K562 (cell line): ENCODE measurements around the gene BMF. TPM values are rescaled to one million over a fixed set of nuclear protein-coding genes. Genes with fewer than 3 reads are reported as not detected.

ENCODE experiments used
- CREBBP ChIP-seq: IDR thresholded peaks from one replicate; pipeline ENCODE4 v1.6.1; 2012; ENCODE audit warnings: low read depth, mild to moderate bottlenecking, control low read depth, inconsistent platforms, low read length
- GTF2A2 ChIP-seq: IDR thresholded peaks from 2 replicates; pipeline ENCODE4 v1.6.1; 2016; ENCODE audit warnings: mild to moderate bottlenecking, missing genetic modification characterization, missing compliant biosample characterization
- PHF21A ChIP-seq: fragments of 450-650 bp; IDR thresholded peaks from 2 replicates; pipeline ENCODE4 v1.6.1; 2017; ENCODE audit warnings: low read depth, borderline replicate concordance
- RBM14 ChIP-seq: fragments of 200-400 bp; formaldehyde crosslinking; IDR thresholded peaks from 2 replicates; pipeline ENCODE4 v1.6.1; 2018; ENCODE audit warnings: low read depth, mild to moderate bottlenecking, low read length, moderate library complexity, borderline replicate concordance; ENCODE audit not compliant: insufficient read depth
- RHOXF2B ChIP-seq: fragments of 250-450 bp; sonication (Bioruptor Pico); conservative IDR thresholded peaks from 2 replicates; pipeline ENCODE4 v1.5.1; 2021
- ZC3H4 ChIP-seq: sonication (generic); formaldehyde crosslinking; IDR thresholded peaks from 2 replicates; pipeline ENCODE4 v1.9.0; 2021; ENCODE audit warnings: missing genetic modification reagents, borderline replicate concordance
- ZNF263 ChIP-seq: sonication (generic); formaldehyde crosslinking; IDR thresholded peaks from 2 replicates; pipeline ENCODE4 v1.8.0; 2022; ENCODE audit warnings: mild to moderate bottlenecking, missing genetic modification reagents, borderline replicate concordance
- ZNF324 ChIP-seq: fragments of 250-450 bp; sonication (Bioruptor Pico); IDR thresholded peaks from 2 replicates; pipeline ENCODE4 v1.4.0; 2020; ENCODE audit warnings: mild to moderate bottlenecking
- polyA plus RNA-seq, 8 experiments: library from polyadenylated mRNA; depleted of rRNA in 4 of 8; stranded (reverse) in 5 of 8; unstranded in 3 of 8; fragments of >200 nt; fragmentation: Nextera tagmentation in 2 of 8; fragmentation: Illumina TruSeq in 1 of 8; extraction: Ambion mirVana in 2 of 8; extraction: Trizol in 1 of 8; gene quantifications; 2 replicates each; pipeline versions ENCODE4 v1.2.1 to v1.2.3, GENCODE V29; 2011 to 2014; ENCODE audit warnings: inconsistent platforms in 1 of 8, missing spikeins in 1 of 8
- total RNA-seq, 7 experiments: library from RNA; depleted of rRNA in 6 of 7; stranded (reverse); fragments of >200 nt in 6 of 7; fragmentation: Illumina TruSeq in 2 of 7; extraction: Trizol in 2 of 7; gene quantifications; 2 replicates each; pipeline versions ENCODE4 v1.2.1 to v1.2.3, GENCODE V29; 2011 to 2021; ENCODE audit warnings: low replicate concordance in 1 of 7
- TF ChIP-seq, protein P1 (sequence below): fragments of 450-650 bp; IDR thresholded peaks from 2 replicates; pipeline ENCODE4 v1.6.1; 2016; ENCODE audit warnings: mild to moderate bottlenecking
- TF ChIP-seq, protein P2 (sequence below): fragments of 450-650 bp; formaldehyde crosslinking; IDR thresholded peaks from 2 replicates; pipeline ENCODE4 v1.4.0; 2020; ENCODE audit warnings: mild to moderate bottlenecking, moderate library complexity
- TF ChIP-seq, protein P3 (sequence below), 2 experiments: fragments of 150-350 bp in 1 of 2; IDR thresholded peaks; 2 replicates each; pipeline ENCODE4 v1.6.1; 2012 to 2016; ENCODE audit warnings: low read depth in 2 of 2, low read length in 2 of 2, mild to moderate bottlenecking in 1 of 2, moderate library complexity in 1 of 2
- TF ChIP-seq, protein P4 (sequence below): sonication (generic); formaldehyde crosslinking; IDR thresholded peaks from 2 replicates; pipeline ENCODE4 v1.8.0; 2022; ENCODE audit warnings: mild to moderate bottlenecking, missing genetic modification reagents, borderline replicate concordance
- TF ChIP-seq, protein P5 (sequence below): sonication (generic); formaldehyde crosslinking; IDR thresholded peaks from 2 replicates; pipeline ENCODE4 v1.8.1; 2023; ENCODE audit warnings: mild to moderate bottlenecking, missing genetic modification reagents

BMF gene
- total and polyA plus RNA-seq, 9 of the 15 experiments (the other 6 are each of a cell fraction or from before 2014, with no cell fraction given), result 0.25 to 0.91 (median 0.59) TPM; not detected in 2

GRCh38 chr15:40097096-40097967 is 11.3 kb downstream of the BMF start (continued):
- TF ChIP-seq RHOXF2B (CRISPR knock-in tag) (no peak), ZNF324 (CRISPR knock-in tag) (no peak), ZC3H4 (CRISPR knock-in tag) (no peak), PHF21A (no peak), GTF2A2 (tag) (no peak), CREBBP (no peak), RBM14 (no peak), ZNF263 (CRISPR knock-in tag) (peak; percentile 86)
- TF ChIP-seq, protein P1, sequence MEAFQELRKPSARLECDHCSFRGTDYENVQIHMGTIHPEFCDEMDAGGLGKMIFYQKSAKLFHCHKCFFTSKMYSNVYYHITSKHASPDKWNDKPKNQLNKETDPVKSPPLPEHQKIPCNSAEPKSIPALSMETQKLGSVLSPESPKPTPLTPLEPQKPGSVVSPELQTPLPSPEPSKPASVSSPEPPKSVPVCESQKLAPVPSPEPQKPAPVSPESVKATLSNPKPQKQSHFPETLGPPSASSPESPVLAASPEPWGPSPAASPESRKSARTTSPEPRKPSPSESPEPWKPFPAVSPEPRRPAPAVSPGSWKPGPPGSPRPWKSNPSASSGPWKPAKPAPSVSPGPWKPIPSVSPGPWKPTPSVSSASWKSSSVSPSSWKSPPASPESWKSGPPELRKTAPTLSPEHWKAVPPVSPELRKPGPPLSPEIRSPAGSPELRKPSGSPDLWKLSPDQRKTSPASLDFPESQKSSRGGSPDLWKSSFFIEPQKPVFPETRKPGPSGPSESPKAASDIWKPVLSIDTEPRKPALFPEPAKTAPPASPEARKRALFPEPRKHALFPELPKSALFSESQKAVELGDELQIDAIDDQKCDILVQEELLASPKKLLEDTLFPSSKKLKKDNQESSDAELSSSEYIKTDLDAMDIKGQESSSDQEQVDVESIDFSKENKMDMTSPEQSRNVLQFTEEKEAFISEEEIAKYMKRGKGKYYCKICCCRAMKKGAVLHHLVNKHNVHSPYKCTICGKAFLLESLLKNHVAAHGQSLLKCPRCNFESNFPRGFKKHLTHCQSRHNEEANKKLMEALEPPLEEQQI, result no peak
- TF ChIP-seq, protein P2, sequence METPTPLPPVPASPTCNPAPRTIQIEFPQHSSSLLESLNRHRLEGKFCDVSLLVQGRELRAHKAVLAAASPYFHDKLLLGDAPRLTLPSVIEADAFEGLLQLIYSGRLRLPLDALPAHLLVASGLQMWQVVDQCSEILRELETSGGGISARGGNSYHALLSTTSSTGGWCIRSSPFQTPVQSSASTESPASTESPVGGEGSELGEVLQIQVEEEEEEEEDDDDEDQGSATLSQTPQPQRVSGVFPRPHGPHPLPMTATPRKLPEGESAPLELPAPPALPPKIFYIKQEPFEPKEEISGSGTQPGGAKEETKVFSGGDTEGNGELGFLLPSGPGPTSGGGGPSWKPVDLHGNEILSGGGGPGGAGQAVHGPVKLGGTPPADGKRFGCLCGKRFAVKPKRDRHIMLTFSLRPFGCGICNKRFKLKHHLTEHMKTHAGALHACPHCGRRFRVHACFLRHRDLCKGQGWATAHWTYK (CRISPR knock-in tag), result no peak
- TF ChIP-seq, protein P3, sequence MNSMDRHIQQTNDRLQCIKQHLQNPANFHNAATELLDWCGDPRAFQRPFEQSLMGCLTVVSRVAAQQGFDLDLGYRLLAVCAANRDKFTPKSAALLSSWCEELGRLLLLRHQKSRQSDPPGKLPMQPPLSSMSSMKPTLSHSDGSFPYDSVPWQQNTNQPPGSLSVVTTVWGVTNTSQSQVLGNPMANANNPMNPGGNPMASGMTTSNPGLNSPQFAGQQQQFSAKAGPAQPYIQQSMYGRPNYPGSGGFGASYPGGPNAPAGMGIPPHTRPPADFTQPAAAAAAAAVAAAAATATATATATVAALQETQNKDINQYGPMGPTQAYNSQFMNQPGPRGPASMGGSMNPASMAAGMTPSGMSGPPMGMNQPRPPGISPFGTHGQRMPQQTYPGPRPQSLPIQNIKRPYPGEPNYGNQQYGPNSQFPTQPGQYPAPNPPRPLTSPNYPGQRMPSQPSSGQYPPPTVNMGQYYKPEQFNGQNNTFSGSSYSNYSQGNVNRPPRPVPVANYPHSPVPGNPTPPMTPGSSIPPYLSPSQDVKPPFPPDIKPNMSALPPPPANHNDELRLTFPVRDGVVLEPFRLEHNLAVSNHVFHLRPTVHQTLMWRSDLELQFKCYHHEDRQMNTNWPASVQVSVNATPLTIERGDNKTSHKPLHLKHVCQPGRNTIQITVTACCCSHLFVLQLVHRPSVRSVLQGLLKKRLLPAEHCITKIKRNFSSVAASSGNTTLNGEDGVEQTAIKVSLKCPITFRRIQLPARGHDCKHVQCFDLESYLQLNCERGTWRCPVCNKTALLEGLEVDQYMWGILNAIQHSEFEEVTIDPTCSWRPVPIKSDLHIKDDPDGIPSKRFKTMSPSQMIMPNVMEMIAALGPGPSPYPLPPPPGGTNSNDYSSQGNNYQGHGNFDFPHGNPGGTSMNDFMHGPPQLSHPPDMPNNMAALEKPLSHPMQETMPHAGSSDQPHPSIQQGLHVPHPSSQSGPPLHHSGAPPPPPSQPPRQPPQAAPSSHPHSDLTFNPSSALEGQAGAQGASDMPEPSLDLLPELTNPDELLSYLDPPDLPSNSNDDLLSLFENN (IDR thresholded peaks at IDR 0.05; ENCODE audit: low read depth in 2 of 2, low read length in 2 of 2), result no peak
- TF ChIP-seq, protein P4, sequence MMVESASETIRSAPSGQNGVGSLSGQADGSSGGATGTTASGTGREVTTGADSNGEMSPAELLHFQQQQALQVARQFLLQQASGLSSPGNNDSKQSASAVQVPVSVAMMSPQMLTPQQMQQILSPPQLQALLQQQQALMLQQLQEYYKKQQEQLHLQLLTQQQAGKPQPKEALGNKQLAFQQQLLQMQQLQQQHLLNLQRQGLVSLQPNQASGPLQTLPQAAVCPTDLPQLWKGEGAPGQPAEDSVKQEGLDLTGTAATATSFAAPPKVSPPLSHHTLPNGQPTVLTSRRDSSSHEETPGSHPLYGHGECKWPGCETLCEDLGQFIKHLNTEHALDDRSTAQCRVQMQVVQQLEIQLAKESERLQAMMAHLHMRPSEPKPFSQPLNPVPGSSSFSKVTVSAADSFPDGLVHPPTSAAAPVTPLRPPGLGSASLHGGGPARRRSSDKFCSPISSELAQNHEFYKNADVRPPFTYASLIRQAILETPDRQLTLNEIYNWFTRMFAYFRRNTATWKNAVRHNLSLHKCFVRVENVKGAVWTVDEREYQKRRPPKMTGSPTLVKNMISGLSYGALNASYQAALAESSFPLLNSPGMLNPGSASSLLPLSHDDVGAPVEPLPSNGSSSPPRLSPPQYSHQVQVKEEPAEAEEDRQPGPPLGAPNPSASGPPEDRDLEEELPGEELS (CRISPR knock-in tag), result no peak
- TF ChIP-seq, protein P5, sequence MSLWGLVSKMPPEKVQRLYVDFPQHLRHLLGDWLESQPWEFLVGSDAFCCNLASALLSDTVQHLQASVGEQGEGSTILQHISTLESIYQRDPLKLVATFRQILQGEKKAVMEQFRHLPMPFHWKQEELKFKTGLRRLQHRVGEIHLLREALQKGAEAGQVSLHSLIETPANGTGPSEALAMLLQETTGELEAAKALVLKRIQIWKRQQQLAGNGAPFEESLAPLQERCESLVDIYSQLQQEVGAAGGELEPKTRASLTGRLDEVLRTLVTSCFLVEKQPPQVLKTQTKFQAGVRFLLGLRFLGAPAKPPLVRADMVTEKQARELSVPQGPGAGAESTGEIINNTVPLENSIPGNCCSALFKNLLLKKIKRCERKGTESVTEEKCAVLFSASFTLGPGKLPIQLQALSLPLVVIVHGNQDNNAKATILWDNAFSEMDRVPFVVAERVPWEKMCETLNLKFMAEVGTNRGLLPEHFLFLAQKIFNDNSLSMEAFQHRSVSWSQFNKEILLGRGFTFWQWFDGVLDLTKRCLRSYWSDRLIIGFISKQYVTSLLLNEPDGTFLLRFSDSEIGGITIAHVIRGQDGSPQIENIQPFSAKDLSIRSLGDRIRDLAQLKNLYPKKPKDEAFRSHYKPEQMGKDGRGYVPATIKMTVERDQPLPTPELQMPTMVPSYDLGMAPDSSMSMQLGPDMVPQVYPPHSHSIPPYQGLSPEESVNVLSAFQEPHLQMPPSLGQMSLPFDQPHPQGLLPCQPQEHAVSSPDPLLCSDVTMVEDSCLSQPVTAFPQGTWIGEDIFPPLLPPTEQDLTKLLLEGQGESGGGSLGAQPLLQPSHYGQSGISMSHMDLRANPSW (CRISPR knock-in tag), result no peak
